SK-N-SH treated with all-trans-retinoic acid at 6 μM for 48 hours (cell line): Measurements from ENCODE around the gene TMPRSS6.

Source experiments
- ATAC-seq: fragments of 200-7000 bp; cut with Tn5 transposase; 3 replicates; pipeline ENCODE4 v1.9.1; 2020; ENCODE audit warnings: mild to moderate bottlenecking, moderate library complexity
- ARNTL ChIP-seq: fragments of 450-650 bp; formaldehyde crosslinking; IDR thresholded peaks from 2 replicates; pipeline ENCODE4 v1.5.0; 2020; ENCODE audit warnings: low read depth, mild to moderate bottlenecking, moderate library complexity, borderline replicate concordance
- BACH2 ChIP-seq: fragments of 250-450 bp; sonication (Bioruptor Pico); IDR thresholded peaks from 2 replicates; pipeline ENCODE4 v1.9.0; 2021; ENCODE audit warnings: mild to moderate bottlenecking, borderline replicate concordance
- CREB5 ChIP-seq: fragments of 250-450 bp; sonication (Bioruptor Pico); IDR thresholded peaks from 2 replicates; pipeline ENCODE4 v1.5.1; 2020; ENCODE audit warnings: low read depth, mild to moderate bottlenecking, moderate library complexity
- CSDC2 ChIP-seq: fragments of 250-450 bp; sonication (Bioruptor Pico); IDR thresholded peaks from 2 replicates; pipeline ENCODE4 v1.5.0; 2020; ENCODE audit warnings: mild to moderate bottlenecking, moderate library complexity
- ESRRG ChIP-seq: fragments of 250-450 bp; sonication (Bioruptor Pico); IDR thresholded peaks from 2 replicates; pipeline ENCODE4 v1.6.1; 2021; ENCODE audit warnings: mild to moderate bottlenecking
- GLIS3 ChIP-seq: fragments of 250-450 bp; sonication (Bioruptor Pico); IDR thresholded peaks from 2 replicates; pipeline ENCODE4 v1.5.0; 2020; ENCODE audit warnings: mild to moderate bottlenecking, moderate library complexity
- ISL1 ChIP-seq: fragments of 250-450 bp; sonication (Bioruptor Pico); IDR thresholded peaks from 2 replicates; pipeline ENCODE4 v2.1.2; 2022; ENCODE audit warnings: mild to moderate bottlenecking, moderate library complexity
- OSR1 ChIP-seq: fragments of 250-450 bp; sonication (Bioruptor Pico); IDR thresholded peaks from 2 replicates; pipeline ENCODE4 v1.8.0; 2022; ENCODE audit warnings: moderate library complexity, mild to moderate bottlenecking, inconsistent platforms
- PPARA ChIP-seq: fragments of 250-450 bp; sonication (Bioruptor Pico); IDR thresholded peaks from 2 replicates; pipeline ENCODE4 v1.5.0; 2020; ENCODE audit warnings: mild to moderate bottlenecking, borderline replicate concordance
- RARB ChIP-seq: fragments of 250-450 bp; sonication (Bioruptor Pico); IDR thresholded peaks from 2 replicates; pipeline ENCODE4 v1.8.0; 2021; ENCODE audit warnings: mild to moderate bottlenecking, moderate library complexity
- SNAI2 ChIP-seq: fragments of 250-450 bp; sonication (Bioruptor Pico); IDR thresholded peaks from 2 replicates; pipeline ENCODE4 v1.5.0; 2020; ENCODE audit warnings: mild to moderate bottlenecking, moderate library complexity
- TCF4 ChIP-seq: fragments of 250-450 bp; sonication (Bioruptor Pico); IDR thresholded peaks from 2 replicates; pipeline ENCODE4 v1.8.0; 2021; ENCODE audit warnings: mild to moderate bottlenecking, moderate library complexity, borderline replicate concordance
- TOX ChIP-seq: fragments of 250-450 bp; sonication (Bioruptor Pico); IDR thresholded peaks from 2 replicates; pipeline ENCODE4 v1.8.0; 2021; ENCODE audit warnings: mild to moderate bottlenecking, moderate library complexity, borderline replicate concordance
- ZC3H10 ChIP-seq: fragments of 250-450 bp; sonication (Bioruptor Pico); IDR thresholded peaks from 2 replicates; pipeline ENCODE4 v1.5.1; 2021; ENCODE audit warnings: mild to moderate bottlenecking, moderate library complexity
- ZFP3 ChIP-seq: fragments of 250-450 bp; sonication (Bioruptor Pico); IDR thresholded peaks from 2 replicates; pipeline ENCODE4 v1.5.0; 2020; ENCODE audit warnings: mild to moderate bottlenecking, moderate library complexity
- ZNF70 ChIP-seq: fragments of 450-650 bp; formaldehyde crosslinking; IDR thresholded peaks from 2 replicates; pipeline ENCODE4 v1.5.0; 2020; ENCODE audit warnings: mild to moderate bottlenecking, moderate library complexity
- ZNF8 ChIP-seq: fragments of 450-650 bp; formaldehyde crosslinking; IDR thresholded peaks from 2 replicates; pipeline ENCODE4 v1.5.0; 2020; ENCODE audit warnings: mild to moderate bottlenecking, moderate library complexity
- TF ChIP-seq, protein P1 (sequence below): fragments of 250-450 bp; sonication (Bioruptor Pico); IDR thresholded peaks from 2 replicates; pipeline ENCODE4 v1.8.0; 2020; ENCODE audit warnings: mild to moderate bottlenecking, moderate library complexity, borderline replicate concordance
- TF ChIP-seq, protein P2 (sequence below): fragments of 250-450 bp; sonication (Bioruptor Pico); IDR thresholded peaks from 2 replicates; pipeline ENCODE4 v1.8.0; 2021; ENCODE audit warnings: low read depth, mild to moderate bottlenecking, moderate library complexity, borderline replicate concordance
- TF ChIP-seq, protein P3 (sequence below): fragments of 250-450 bp; sonication (Bioruptor Pico); IDR thresholded peaks from 2 replicates; pipeline ENCODE4 v1.5.0; 2020; ENCODE audit warnings: mild to moderate bottlenecking, moderate library complexity
- TF ChIP-seq, protein P4 (sequence below): fragments of 250-450 bp; sonication (Bioruptor Pico); IDR thresholded peaks from 2 replicates; pipeline ENCODE4 v1.5.1; 2021; ENCODE audit warnings: mild to moderate bottlenecking, moderate library complexity

TMPRSS6 gene

GRCh38 chr22:37148742-37149665, 39.5 kb upstream of the TMPRSS6 start:
- TF ChIP-seq, protein P1, sequence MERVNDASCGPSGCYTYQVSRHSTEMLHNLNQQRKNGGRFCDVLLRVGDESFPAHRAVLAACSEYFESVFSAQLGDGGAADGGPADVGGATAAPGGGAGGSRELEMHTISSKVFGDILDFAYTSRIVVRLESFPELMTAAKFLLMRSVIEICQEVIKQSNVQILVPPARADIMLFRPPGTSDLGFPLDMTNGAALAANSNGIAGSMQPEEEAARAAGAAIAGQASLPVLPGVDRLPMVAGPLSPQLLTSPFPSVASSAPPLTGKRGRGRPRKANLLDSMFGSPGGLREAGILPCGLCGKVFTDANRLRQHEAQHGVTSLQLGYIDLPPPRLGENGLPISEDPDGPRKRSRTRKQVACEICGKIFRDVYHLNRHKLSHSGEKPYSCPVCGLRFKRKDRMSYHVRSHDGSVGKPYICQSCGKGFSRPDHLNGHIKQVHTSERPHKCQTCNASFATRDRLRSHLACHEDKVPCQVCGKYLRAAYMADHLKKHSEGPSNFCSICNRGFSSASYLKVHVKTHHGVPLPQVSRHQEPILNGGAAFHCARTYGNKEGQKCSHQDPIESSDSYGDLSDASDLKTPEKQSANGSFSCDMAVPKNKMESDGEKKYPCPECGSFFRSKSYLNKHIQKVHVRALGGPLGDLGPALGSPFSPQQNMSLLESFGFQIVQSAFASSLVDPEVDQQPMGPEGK (CRISPR knock-in tag) = no peak
- no peak for TF ChIP-seq RARB (CRISPR knock-in tag)
- TF ChIP-seq CREB5 = no peak
- TF ChIP-seq, protein P2, sequence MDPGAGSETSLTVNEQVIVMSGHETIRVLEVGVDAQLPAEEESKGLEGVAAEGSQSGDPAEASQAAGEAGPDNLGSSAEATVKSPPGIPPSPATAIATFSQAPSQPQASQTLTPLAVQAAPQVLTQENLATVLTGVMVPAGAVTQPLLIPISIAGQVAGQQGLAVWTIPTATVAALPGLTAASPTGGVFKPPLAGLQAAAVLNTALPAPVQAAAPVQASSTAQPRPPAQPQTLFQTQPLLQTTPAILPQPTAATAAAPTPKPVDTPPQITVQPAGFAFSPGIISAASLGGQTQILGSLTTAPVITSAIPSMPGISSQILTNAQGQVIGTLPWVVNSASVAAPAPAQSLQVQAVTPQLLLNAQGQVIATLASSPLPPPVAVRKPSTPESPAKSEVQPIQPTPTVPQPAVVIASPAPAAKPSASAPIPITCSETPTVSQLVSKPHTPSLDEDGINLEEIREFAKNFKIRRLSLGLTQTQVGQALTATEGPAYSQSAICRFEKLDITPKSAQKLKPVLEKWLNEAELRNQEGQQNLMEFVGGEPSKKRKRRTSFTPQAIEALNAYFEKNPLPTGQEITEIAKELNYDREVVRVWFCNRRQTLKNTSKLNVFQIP (CRISPR knock-in tag) = no peak
- TF ChIP-seq SNAI2 (CRISPR knock-in tag) = no peak
- TF ChIP-seq, protein P3, sequence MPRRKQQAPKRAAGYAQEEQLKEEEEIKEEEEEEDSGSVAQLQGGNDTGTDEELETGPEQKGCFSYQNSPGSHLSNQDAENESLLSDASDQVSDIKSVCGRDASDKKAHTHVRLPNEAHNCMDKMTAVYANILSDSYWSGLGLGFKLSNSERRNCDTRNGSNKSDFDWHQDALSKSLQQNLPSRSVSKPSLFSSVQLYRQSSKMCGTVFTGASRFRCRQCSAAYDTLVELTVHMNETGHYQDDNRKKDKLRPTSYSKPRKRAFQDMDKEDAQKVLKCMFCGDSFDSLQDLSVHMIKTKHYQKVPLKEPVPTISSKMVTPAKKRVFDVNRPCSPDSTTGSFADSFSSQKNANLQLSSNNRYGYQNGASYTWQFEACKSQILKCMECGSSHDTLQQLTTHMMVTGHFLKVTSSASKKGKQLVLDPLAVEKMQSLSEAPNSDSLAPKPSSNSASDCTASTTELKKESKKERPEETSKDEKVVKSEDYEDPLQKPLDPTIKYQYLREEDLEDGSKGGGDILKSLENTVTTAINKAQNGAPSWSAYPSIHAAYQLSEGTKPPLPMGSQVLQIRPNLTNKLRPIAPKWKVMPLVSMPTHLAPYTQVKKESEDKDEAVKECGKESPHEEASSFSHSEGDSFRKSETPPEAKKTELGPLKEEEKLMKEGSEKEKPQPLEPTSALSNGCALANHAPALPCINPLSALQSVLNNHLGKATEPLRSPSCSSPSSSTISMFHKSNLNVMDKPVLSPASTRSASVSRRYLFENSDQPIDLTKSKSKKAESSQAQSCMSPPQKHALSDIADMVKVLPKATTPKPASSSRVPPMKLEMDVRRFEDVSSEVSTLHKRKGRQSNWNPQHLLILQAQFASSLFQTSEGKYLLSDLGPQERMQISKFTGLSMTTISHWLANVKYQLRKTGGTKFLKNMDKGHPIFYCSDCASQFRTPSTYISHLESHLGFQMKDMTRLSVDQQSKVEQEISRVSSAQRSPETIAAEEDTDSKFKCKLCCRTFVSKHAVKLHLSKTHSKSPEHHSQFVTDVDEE (CRISPR knock-in tag) = no peak
- no peak for TF ChIP-seq ESRRG (CRISPR knock-in tag)
- TF ChIP-seq ZNF70 (CRISPR knock-in tag) = no peak
- TF ChIP-seq CSDC2 (CRISPR knock-in tag) = no peak
- TF ChIP-seq PPARA (CRISPR knock-in tag) = no peak
- no peak for TF ChIP-seq TOX (CRISPR knock-in tag)
- TF ChIP-seq BACH2 (CRISPR knock-in tag) = no peak
- no peak for TF ChIP-seq GLIS3
- TF ChIP-seq OSR1 (CRISPR knock-in tag) = no peak
- TF ChIP-seq ZFP3 = no peak
- TF ChIP-seq TCF4 (CRISPR knock-in tag) = no peak
- ATAC-seq = no peak

DNA sequence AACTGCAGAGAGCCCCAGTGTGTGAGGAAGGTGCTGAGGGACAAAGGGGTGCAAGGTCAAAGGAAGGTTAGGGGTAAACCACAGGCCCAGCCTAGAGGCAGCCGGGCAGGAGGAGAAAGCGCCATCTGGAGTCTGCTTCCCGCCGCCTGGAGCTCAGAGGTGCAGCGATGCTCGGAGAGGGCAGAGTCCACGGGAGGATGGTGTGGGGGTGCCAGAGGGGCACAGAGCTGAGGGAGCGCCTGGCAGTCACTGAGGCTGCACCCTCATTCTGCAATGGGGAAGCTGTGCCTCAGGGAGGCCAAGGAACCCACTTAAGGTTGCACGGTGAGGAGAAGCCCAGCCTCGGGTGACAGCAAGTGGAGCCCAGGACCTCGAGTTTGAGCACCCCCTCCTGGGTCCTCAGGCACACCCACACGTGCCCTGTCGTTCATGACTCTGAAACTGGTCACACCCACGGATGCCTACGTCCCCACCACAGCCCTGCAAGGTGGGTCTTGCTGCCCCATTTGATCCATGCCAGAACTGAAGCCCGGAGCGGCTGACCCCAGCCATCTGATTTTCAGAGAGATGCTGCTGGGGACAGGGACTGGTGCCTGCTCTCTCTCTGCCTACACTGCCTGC, 38.6 kb upstream of the TMPRSS6 start:
- no peak for ATAC-seq
- TF ChIP-seq ARNTL (CRISPR knock-in tag) (no peak), RARB (CRISPR knock-in tag) (no peak), TOX (CRISPR knock-in tag) (no peak), SNAI2 (CRISPR knock-in tag) (no peak), PPARA (CRISPR knock-in tag) (no peak), ISL1 (no peak), BACH2 (CRISPR knock-in tag) (no peak), TCF4 (CRISPR knock-in tag) (no peak), GLIS3 (no peak), ZNF8 (no peak), ESRRG (CRISPR knock-in tag) (no peak), CSDC2 (CRISPR knock-in tag) (no peak), ZC3H10 (CRISPR knock-in tag) (no peak), ZFP3 (no peak)
- TF ChIP-seq, protein P4, sequence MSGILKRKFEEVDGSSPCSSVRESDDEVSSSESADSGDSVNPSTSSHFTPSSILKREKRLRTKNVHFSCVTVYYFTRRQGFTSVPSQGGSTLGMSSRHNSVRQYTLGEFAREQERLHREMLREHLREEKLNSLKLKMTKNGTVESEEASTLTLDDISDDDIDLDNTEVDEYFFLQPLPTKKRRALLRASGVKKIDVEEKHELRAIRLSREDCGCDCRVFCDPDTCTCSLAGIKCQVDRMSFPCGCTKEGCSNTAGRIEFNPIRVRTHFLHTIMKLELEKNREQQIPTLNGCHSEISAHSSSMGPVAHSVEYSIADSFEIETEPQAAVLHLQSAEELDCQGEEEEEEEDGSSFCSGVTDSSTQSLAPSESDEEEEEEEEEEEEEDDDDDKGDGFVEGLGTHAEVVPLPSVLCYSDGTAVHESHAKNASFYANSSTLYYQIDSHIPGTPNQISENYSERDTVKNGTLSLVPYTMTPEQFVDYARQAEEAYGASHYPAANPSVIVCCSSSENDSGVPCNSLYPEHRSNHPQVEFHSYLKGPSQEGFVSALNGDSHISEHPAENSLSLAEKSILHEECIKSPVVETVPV (CRISPR knock-in tag) = no peak
- TF ChIP-seq, all 23 proteins: peak for 0
